HG03280 (cell line): ENCODE measurements around the gene SEC24D.
"Not testable (repeated sequence)": the region's sequence is repeated elsewhere in the genome, so short reads cannot be mapped to it uniquely, and the experiment has no call there.

Source experiments
- ATAC-seq: cut with Tn5 transposase; IDR thresholded peaks from one replicate; pipeline ENCODE4 v1.9.1; 2021; ENCODE audit warnings: mild to moderate bottlenecking, moderate library complexity; ENCODE audit not compliant: unreplicated experiment

The SEC24D gene

DNA sequence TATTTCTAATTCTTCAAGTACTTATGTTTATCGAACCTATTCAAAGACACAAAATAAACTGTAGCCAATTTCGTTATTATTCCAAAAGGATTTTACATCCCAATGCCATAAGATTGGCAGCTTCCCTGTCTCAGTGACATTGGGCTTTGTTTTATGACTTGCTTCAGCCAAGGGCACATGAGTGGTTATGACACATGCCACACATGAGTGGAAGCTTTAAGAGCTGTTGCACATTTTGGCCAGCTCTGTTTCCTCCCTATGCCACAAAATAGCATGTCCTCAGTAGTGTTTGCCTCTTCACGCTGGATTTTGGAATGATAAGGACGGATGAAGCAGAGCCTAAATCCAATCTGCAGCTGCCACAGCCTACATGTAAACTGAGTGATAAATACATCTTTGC is 21.9 kb downstream of the SEC24D start:
- ATAC-seq = no peak

DNA sequence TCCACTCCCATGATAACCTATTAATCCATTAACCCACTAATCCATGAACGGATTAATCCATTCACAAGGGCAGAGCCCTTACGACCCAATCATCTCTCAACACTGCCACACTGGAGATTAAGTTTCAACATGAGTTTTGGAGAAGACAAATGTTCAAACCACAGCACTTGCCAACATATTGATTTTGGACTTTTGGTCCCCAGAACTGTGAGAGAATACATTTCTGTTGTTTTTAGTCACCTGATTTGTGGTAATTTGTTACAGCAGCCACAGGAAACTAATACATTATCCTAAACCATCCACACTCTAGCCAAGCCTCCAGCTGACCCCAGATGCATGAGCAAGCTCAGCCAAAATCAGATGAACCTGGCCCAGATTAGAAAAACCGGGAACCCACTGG is 22.4 kb downstream of the SEC24D start:
- no peak for ATAC-seq

GRCh38 chr4:118811832-118812231 is 24.1 kb downstream of the SEC24D start:
- ATAC-seq = no peak

- ATAC-seq = no peak
Observed at GRCh38 chr4:118810991-118811764, 24.7 kb downstream of the SEC24D start.

- no peak for ATAC-seq
Observed at GRCh38 chr4:118807659-118808058, 28.3 kb downstream of the SEC24D start.

DNA sequence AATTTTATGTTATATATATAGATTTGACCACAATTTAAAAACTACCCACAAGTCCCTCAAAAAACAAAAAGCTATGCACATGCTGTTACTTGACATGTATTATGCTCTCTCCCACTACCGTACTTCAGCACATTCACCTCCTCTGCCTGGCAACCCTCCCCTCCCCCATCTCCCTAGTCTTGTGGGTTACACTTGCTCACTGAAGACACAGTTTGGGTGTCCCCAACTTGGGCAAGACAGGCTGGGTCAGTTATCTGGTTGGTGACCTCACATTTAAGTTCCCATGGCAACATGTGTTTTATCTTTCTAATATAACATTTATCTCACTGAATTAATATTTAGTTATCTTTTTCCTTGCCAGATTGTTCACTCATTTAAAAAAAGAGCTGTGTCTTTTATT is 32.7 kb downstream of the SEC24D start:
- ATAC-seq = no peak

GRCh38 chr4:118801895-118802575 is 33.9 kb downstream of the SEC24D start:
- ATAC-seq = no peak

DNA sequence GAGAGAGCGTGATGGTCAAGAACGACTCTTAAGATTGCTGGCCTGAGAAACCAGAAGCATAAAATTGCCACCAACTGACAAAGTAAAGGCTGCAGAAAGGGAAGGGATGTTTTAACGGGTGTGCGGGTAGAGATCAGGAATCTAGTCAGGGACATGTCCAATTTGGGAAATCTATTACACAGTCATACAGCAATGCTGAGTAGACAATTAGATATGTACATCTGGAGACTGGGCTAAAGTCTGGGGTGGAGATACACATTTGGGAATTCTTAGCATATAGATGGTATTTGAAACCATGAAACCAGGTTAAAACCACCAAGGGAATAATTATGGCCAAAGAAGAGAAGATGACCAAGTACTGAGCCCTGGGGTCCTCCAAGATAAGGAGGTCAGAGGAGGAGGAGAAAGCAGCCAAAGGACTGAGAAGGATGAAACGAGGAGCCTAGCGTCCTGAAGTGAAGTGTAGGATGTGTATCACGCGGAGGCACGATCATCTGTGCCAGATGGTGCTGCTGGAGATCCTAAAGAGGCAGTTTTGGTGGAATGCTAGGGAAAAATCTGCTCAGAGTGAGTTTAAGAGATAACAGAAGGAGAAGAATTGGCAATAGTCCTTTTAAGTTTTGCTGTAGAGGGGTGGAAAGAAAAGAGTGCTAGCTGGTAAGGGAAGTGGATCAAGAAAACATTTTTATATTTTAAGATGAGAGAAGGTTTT is 36.5 kb downstream of the SEC24D start:
- ATAC-seq = no peak

GRCh38 chr4:118798658-118799057 is 37.3 kb downstream of the SEC24D start:
- ATAC-seq = no peak

DNA sequence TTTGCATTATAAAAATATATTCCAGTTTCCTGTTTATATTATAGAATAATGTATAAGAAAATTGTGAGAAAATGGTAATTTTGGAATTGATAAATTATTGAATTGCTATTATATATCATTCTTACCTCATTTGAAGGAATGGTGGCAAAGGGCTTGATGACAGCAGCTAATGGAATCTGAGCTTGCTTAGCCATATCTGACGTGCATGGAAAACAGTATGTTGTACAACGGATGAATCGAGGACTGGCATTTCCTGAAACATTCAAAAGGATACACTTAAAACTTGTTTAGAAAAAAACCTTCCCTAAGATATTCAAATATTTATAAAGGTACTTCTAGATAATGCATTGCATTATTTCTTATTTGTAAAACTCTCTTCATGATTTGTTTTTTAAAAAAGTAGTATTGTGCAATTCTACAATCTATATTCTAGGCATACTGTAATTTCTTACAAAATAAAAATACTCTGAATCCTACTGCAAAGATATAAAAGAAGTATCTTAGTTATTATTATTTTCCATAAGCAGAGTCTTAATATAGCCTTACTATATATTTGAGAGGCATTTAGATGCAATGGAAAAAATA is 38.3 kb downstream of the SEC24D start:
- ATAC-seq = no peak

DNA sequence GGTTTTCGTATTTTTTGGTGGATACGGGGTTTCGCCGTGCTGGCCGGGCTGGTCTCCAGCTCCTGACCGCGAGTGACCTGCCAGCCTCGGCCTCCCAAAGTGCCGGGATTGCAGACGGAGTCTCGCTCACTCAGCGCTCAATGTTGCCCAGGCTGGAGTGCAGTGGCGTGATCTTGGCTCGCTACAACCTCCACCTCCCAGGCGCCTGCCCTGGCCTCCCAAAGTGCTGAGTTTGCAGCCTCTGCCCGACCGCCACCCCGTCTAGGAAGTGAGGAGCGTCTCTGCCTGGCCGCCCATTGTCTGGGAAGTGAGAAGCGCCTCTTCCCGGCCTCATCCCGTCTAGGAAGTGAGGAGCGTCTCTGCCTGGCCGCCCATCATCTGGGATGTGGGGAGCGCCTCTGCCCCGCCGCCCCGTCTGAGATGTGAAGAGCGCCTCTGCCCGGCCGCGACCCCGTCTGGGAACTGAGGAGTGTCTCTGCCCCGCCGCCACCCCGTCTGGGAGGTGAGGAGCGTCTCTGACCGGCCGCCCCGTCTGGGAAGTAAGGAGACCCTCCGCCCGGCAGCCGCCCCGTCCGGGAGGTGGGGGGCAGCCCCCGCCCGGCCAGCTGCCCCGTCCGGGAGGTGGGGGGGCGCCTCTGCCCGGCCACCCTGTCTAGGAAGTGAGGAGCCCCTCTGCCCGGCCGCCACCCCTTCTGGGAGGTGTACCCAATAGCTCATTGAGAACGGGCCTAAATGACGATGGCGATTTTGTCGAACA is 44.1 kb downstream of the SEC24D start:
- not testable (repeated sequence) for ATAC-seq

DNA sequence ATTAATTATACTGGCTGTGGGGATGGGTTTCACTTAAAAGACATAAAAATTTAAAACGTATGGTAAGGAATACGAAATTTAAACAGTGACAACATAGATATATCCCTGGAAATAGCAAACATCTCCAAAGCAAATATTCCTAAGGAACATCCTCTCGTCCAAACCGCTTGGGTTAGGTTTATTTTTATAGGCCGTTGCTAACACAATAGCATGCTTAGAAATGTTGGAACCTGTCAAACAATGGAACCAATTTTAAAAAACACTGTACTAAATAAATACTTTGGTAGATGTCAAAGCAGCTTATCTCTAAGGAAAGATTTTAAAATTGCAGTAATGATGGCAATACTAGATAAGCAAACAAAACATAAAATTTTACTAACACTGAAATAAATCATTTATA is 45.4 kb downstream of the SEC24D start:
- no peak for ATAC-seq

- no peak for ATAC-seq
Observed at GRCh38 chr4:118788911-118789310, 47.0 kb downstream of the SEC24D start.

DNA sequence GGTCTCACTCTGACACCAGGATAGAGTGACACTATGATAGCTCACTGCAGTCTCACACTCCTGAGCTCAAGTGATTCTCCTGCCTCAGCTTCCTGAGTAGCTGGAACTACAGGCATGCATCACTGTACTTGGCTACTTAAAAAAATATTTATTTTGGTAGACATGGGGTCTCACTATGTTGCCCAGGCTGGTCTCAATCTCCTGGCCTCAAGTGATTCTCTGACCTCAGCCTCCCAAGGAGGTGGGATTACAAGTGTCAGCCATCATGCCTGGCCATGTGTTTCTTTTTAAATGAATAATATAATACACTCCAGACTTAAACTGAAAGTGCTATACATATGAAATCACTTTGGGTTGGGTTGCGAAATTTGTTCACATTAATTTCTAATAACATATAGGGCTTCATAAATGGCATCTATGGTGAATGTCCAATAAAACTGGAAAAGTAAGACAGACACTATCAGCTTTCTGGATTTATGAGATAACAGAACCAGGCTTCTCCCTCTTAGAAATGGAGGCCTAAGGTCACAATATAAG is 48.0 kb downstream of the SEC24D start:
- no peak for ATAC-seq

- no peak for ATAC-seq
Observed at GRCh38 chr4:118784776-118785175, 51.1 kb downstream of the SEC24D start.

DNA sequence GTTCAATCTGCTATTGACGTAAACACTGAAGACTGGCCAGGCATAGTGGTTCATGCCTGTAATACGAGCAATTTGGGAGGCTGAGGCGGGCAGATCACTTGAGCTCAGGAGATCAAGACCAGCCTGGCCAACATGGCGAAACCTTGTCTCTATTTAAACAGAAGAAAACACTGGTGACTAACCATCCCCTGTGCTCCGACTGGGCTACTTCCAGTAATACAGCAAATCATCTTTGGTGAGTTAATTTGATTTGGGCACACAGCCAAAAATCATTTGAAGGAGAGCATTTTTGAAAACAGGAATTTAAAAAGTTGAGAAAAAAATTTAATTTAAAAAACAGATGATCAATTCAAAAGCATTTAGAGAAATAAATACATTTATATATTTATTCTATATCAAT is 52.0 kb downstream of the SEC24D start:
- ATAC-seq = no peak

GRCh38 chr4:118782886-118783285 is 53.0 kb downstream of the SEC24D start:
- ATAC-seq = not testable (repeated sequence)

GRCh38 chr4:118777649-118778048 is 58.3 kb downstream of the SEC24D start:
- not testable (repeated sequence) for ATAC-seq

DNA sequence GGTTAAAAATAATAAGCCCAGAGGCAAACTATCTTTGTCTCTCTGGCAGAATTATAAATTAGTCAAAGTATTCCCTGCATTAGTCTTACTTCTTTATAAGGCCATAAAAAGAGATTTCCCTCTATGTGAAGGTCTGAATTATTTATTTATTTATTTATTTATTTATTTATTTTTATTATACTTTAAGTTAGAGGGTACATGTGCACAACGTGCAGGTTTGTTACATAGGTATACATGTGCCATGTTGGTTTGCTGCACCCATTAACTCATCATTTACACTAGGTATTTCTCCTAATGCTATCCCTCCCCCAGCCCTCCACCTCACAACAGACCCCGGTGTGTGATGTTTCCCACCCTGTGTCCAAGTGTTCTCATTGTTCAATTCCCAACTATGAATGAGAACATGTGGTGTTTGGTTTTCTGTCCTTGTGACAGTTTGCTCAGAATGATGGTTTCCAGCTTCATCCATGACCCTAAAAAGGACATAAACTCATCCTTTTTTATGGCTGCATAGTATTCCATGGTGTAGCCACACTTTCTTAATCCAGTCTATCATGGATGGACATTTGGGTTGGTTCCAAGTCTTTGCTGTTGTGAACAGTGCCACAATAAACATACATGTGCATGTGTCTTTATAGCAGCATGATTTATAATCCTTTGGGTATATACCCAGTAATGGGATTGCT is 58.8 kb downstream of the SEC24D start:
- not testable (repeated sequence) for ATAC-seq
